Stomach (tissue), 4 donors: Measurements from ENCODE around the gene EDIL3.

ENCODE experiments used
- EP300 ChIP-seq: sonication (generic); formaldehyde crosslinking; IDR thresholded peaks from one replicate; pipeline ENCODE4 v1.6.1; 2017; ENCODE audit warnings: antibody characterized with exemption
- POLR2AphosphoS5 ChIP-seq, 3 donors: sonication (generic); formaldehyde crosslinking; IDR thresholded peaks; one replicate each; pipeline ENCODE4 v1.6.1; 2016; ENCODE audit warnings: antibody characterized with exemption in 3 of 3
- TF ChIP-seq, protein P1 (sequence below), 7 experiments: fragments of 450-650 bp in 4 of 7; fragments of 200-600 bp in 3 of 7; sonication (generic) in 3 of 7; IDR thresholded peaks; one replicate each; pipeline ENCODE4 v1.5.1; 2016 to 2019; ENCODE audit warnings: antibody characterized with exemption in 7 of 7, control low read depth in 2 of 7, mild to moderate bottlenecking in 1 of 7

DNA sequence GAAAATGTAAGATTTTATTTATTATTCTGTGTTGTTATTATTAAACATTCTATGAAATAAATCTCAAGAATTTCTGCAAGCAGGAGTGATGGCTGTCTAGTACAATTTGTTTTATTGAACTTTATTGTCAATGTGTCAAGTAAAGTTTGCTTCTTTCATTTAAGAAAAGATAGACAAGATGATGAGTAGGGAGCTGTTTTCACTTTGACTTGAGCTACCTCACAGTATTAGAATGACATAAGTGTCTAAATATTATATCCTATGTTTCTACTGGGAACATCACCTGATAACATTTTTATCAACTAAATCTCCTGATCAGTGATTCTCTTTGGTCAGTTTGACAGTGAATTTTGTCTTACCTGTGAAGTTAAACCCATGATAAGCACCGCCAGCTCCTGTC lies 12.7 kb upstream of the EDIL3 start:
- TF ChIP-seq, protein P1, sequence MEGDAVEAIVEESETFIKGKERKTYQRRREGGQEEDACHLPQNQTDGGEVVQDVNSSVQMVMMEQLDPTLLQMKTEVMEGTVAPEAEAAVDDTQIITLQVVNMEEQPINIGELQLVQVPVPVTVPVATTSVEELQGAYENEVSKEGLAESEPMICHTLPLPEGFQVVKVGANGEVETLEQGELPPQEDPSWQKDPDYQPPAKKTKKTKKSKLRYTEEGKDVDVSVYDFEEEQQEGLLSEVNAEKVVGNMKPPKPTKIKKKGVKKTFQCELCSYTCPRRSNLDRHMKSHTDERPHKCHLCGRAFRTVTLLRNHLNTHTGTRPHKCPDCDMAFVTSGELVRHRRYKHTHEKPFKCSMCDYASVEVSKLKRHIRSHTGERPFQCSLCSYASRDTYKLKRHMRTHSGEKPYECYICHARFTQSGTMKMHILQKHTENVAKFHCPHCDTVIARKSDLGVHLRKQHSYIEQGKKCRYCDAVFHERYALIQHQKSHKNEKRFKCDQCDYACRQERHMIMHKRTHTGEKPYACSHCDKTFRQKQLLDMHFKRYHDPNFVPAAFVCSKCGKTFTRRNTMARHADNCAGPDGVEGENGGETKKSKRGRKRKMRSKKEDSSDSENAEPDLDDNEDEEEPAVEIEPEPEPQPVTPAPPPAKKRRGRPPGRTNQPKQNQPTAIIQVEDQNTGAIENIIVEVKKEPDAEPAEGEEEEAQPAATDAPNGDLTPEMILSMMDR (IDR thresholded peaks at IDR 0.05) = no peak
- TF ChIP-seq POLR2AphosphoS5 (IDR thresholded peaks at IDR 0.05) (no peak), EP300 (no peak)
